GM23338 (cell line): Measurements from ENCODE around the gene KDM6B. TPM values are rescaled to one million over a fixed set of nuclear protein-coding genes. Genes with fewer than 3 reads are reported as not detected.

Experiments
- ATAC-seq: fragments of 200-7000 bp; cut with Tn5 transposase; 3 replicates; pipeline ENCODE4 v1.9.1; 2020
- DNase-seq: peaks from one replicate; pipeline ENCODE4 v3.0.0-alpha.2; 2015; ENCODE audit warnings: low spot score
- H2AFZ ChIP-seq: fragments of 200-600 bp; sonication (generic); 2 replicates; pipeline ENCODE4 v1.8.0; 2016; ENCODE audit warnings: antibody characterized with exemption, mild to moderate bottlenecking, moderate library complexity
- H3F3A ChIP-seq: fragments of 200-600 bp; sonication (generic); replicated peaks from 2 replicates; pipeline ENCODE4 v1.8.0; 2017; ENCODE audit warnings: antibody characterized with exemption, mixed run types, low read depth
- H3K27ac ChIP-seq: fragments of 200-600 bp; sonication (generic); 2 replicates; pipeline ENCODE4 v1.6.1; 2016; ENCODE audit warnings: low read depth
- H3K27me3 ChIP-seq: fragments of 200-600 bp; sonication (generic); 2 replicates; pipeline ENCODE4 v1.8.0; 2016; ENCODE audit warnings: mild to moderate bottlenecking, mixed run types, moderate library complexity; ENCODE audit not compliant: insufficient read depth
- H3K36me3 ChIP-seq: fragments of 200-600 bp; sonication (generic); 2 replicates; pipeline ENCODE4 v1.8.0; 2016; ENCODE audit warnings: mild to moderate bottlenecking; ENCODE audit not compliant: insufficient read depth
- H3K4me1 ChIP-seq: fragments of 200-600 bp; sonication (generic); 2 replicates; pipeline ENCODE4 v1.8.0; 2016; ENCODE audit warnings: mild to moderate bottlenecking, moderate library complexity; ENCODE audit not compliant: insufficient read depth
- H3K4me2 ChIP-seq: fragments of 200-600 bp; sonication (generic); 2 replicates; pipeline ENCODE4 v1.7.1; 2017; ENCODE audit warnings: mixed run types
- H3K4me3 ChIP-seq: fragments of 200-600 bp; sonication (generic); 2 replicates; pipeline ENCODE4 v1.6.1; 2016; ENCODE audit warnings: mixed run types
- H3K79me2 ChIP-seq: fragments of 200-600 bp; sonication (generic); replicated peaks from 2 replicates; pipeline ENCODE4 v1.8.0; 2017; ENCODE audit warnings: mild to moderate bottlenecking; ENCODE audit not compliant: insufficient read depth
- H3K9me2 ChIP-seq: fragments of 200-600 bp; sonication (generic); 2 replicates; pipeline ENCODE4 v1.8.0; 2017; ENCODE audit not compliant: insufficient read depth
- H4K20me1 ChIP-seq: fragments of 200-600 bp; sonication (generic); replicated peaks from 2 replicates; pipeline ENCODE4 v1.8.0; 2017; ENCODE audit warnings: mild to moderate bottlenecking; ENCODE audit not compliant: insufficient read depth
- H3K27ac Mint-ChIP-seq: 2 replicates; pipeline ENCODE4 v1.8.0; 2020; ENCODE audit warnings: inconsistent platforms, mild to moderate bottlenecking, moderate library complexity, mixed read lengths
- H3K27me3 Mint-ChIP-seq: 3 replicates; pipeline ENCODE4 v1.8.0; 2022; ENCODE audit warnings: low read depth, mild to moderate bottlenecking, moderate library complexity, mixed read lengths, inconsistent platforms; ENCODE audit not compliant: insufficient read depth, poor library complexity
- H3K36me3 Mint-ChIP-seq: 3 replicates; pipeline ENCODE4 v1.8.0; 2021; ENCODE audit warnings: low read depth, mild to moderate bottlenecking, inconsistent platforms, moderate library complexity, mixed read lengths
- H3K4me1 Mint-ChIP-seq: 3 replicates; pipeline ENCODE4 v1.8.0; 2020; ENCODE audit warnings: mild to moderate bottlenecking, inconsistent platforms, mixed read lengths
- H3K4me3 Mint-ChIP-seq: 3 replicates; pipeline ENCODE4 v1.8.0; 2021; ENCODE audit warnings: moderate library complexity, mild to moderate bottlenecking, inconsistent platforms, mixed read lengths
- H3K9me3 Mint-ChIP-seq: 3 replicates; pipeline ENCODE4 v1.8.0; 2020; ENCODE audit warnings: moderate library complexity, mild to moderate bottlenecking, inconsistent platforms, mixed read lengths
- CREB1 ChIP-seq: fragments of 250-450 bp; sonication (Bioruptor Pico); IDR thresholded peaks from 2 replicates; pipeline ENCODE4 v1.5.0; 2020; ENCODE audit warnings: low read depth, mild to moderate bottlenecking, moderate library complexity
- EZH2 ChIP-seq: fragments of 200-600 bp; sonication (generic); IDR thresholded peaks from one replicate; pipeline ENCODE4 v1.8.0; 2017; ENCODE audit warnings: antibody characterized with exemption, mild to moderate bottlenecking, low read depth; ENCODE audit not compliant: unreplicated experiment
- EZH2phosphoT487 ChIP-seq: fragments of 200-600 bp; sonication (generic); IDR thresholded peaks from one replicate; pipeline ENCODE4 v1.8.1; 2018; ENCODE audit warnings: antibody characterized with exemption; ENCODE audit not compliant: unreplicated experiment
- JUNB ChIP-seq: IDR thresholded peaks from one replicate; pipeline ENCODE4 v1.6.1; 2016; ENCODE audit warnings: antibody characterized with exemption; ENCODE audit not compliant: unreplicated experiment
- NANOG ChIP-seq: IDR thresholded peaks from 2 replicates; pipeline ENCODE4 v1.6.1; 2016; ENCODE audit warnings: antibody characterized with exemption, borderline replicate concordance
- POLR2AphosphoS5 ChIP-seq: IDR thresholded peaks from 2 replicates; pipeline ENCODE4 v1.6.1; 2016; ENCODE audit warnings: antibody characterized with exemption, low read depth
- STAT1 ChIP-seq: IDR thresholded peaks from one replicate; pipeline ENCODE4 v1.6.1; 2016; ENCODE audit warnings: antibody characterized with exemption; ENCODE audit not compliant: unreplicated experiment
- ZNF114 ChIP-seq: fragments of 250-450 bp; sonication (Bioruptor Pico); IDR thresholded peaks from 2 replicates; pipeline ENCODE4 v1.5.0; 2020; ENCODE audit warnings: mild to moderate bottlenecking, moderate library complexity
- ZNF331 ChIP-seq: fragments of 250-450 bp; sonication (Bioruptor Pico); IDR thresholded peaks from 2 replicates; pipeline ENCODE4 v1.5.0; 2020; ENCODE audit warnings: low read depth, mild to moderate bottlenecking, moderate library complexity
- polyA plus RNA-seq: library from polyadenylated mRNA; unstranded; fragments of >200 nt; fragmentation: Nextera tagmentation; extraction: Ambion mirVana; gene quantifications from 2 replicates; pipeline ENCODE4 v1.2.1, GENCODE V29; 2016
- total RNA-seq: library from RNA; depleted of rRNA; stranded (reverse); fragments of >200 nt; shearing (Covaris generic); gene quantifications from 2 replicates; pipeline ENCODE4 v1.2.3, GENCODE V29; 2014
- TF ChIP-seq, protein P1 (sequence below): IDR thresholded peaks from one replicate; pipeline ENCODE4 v1.6.1; 2018; ENCODE audit warnings: antibody characterized with exemption; ENCODE audit not compliant: unreplicated experiment
- TF ChIP-seq, protein P2 (sequence below), 2 experiments: fragments of 200-600 bp in 1 of 2; sonication (generic) in 1 of 2; conservative IDR thresholded peaks; 2 replicates each; pipeline versions ENCODE4 v1.5.1 to v1.6.1; 2016 to 2017; ENCODE audit warnings: antibody characterized with exemption in 2 of 2, low read depth in 2 of 2, mild to moderate bottlenecking in 2 of 2, moderate library complexity in 1 of 2
- TF ChIP-seq, protein P3 (sequence below): fragments of 250-450 bp; sonication (Bioruptor Pico); IDR thresholded peaks from 2 replicates; pipeline ENCODE4 v1.5.0; 2020; ENCODE audit warnings: mild to moderate bottlenecking, moderate library complexity
- TF ChIP-seq, protein P4 (sequence below): IDR thresholded peaks from 2 replicates; pipeline ENCODE4 v1.6.1; 2016; ENCODE audit warnings: antibody characterized with exemption

Gene KDM6B
- total and polyA plus RNA-seq, 2 experiments from 2014 or later, result 1.1 to 1.4 TPM

DNA sequence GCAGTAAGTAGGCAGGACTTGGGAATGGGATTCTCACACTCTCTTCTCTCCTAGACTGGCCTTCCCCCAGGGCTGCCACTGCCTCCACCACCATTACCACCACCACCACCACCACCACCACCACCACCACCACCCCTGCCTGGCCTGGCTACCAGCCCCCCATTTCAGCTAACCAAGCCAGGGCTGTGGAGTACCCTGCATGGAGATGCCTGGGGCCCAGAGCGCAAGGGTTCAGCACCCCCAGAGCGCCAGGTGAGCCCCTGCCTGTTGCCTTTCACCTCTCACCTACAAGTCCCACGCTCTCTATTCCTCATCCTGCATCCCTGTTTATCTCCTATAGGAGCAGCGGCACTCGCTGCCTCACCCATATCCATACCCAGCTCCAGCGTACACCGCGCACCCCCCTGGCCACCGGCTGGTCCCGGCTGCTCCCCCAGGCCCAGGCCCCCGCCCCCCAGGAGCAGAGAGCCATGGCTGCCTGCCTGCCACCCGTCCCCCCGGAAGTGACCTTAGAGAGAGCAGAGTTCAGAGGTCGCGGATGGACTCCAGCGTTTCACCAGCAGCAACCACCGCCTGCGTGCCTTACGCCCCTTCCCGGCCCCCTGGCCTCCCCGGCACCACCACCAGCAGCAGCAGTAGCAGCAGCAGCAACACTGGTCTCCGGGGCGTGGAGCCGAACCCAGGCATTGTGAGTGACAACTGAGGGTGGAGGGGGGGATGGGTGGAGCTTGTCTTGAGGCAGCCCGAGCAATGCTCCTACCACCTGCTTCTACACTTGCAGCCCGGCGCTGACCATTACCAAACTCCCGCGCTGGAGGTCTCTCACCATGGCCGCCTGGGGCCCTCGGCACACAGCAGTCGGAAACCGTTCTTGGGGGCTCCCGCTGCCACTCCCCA, 13.0 kb downstream of the KDM6B start:
- H3K4me1 Mint-ChIP-seq, result peaks cover 13% of the 10 kb centered on the region; the same call in 2 of the 3 replicates

More for the DNA sequence above, 13.0 kb downstream of the KDM6B start:
- H3F3A ChIP-seq, result 0 out of 2 replicates have a peak, but pooled peaks cover under 1% of the 10 kb centered on the region
- no peaks in the 10 kb centered on the region for H3K79me2 ChIP-seq
- Mint-ChIP-seq H3K36me3 (no peaks in the 10 kb centered on the region; the same call in 2 of the 3 replicates), H3K9me3 (no peaks in the 10 kb centered on the region; the same call in 2 of the 3 replicates), H3K27me3 (peaks cover 45% of the 10 kb centered on the region), H3K4me3 (no peak overlapping the region), H3K27ac (no peak overlapping the region)
- H4K20me1 ChIP-seq, result no peaks in the 10 kb centered on the region; the same call in 1 of the 2 replicates
- peaks cover 82% of the 10 kb centered on the region for H3K27me3 ChIP-seq
- ATAC-seq, result no peak
- peaks cover 7% of the 10 kb centered on the region; the same call in 1 of the 2 replicates for H3K4me1 ChIP-seq
- no peak overlapping the region for H2AFZ ChIP-seq
- TF ChIP-seq CREB1 (CRISPR knock-in tag) (no peak), EZH2 (no peak), ZNF331 (no peak), NANOG (no peak), POLR2AphosphoS5 (no peak), JUNB (no peak), EZH2phosphoT487 (no peak), STAT1 (no peak), ZNF114 (CRISPR knock-in tag) (no peak)
- TF ChIP-seq, protein P1, sequence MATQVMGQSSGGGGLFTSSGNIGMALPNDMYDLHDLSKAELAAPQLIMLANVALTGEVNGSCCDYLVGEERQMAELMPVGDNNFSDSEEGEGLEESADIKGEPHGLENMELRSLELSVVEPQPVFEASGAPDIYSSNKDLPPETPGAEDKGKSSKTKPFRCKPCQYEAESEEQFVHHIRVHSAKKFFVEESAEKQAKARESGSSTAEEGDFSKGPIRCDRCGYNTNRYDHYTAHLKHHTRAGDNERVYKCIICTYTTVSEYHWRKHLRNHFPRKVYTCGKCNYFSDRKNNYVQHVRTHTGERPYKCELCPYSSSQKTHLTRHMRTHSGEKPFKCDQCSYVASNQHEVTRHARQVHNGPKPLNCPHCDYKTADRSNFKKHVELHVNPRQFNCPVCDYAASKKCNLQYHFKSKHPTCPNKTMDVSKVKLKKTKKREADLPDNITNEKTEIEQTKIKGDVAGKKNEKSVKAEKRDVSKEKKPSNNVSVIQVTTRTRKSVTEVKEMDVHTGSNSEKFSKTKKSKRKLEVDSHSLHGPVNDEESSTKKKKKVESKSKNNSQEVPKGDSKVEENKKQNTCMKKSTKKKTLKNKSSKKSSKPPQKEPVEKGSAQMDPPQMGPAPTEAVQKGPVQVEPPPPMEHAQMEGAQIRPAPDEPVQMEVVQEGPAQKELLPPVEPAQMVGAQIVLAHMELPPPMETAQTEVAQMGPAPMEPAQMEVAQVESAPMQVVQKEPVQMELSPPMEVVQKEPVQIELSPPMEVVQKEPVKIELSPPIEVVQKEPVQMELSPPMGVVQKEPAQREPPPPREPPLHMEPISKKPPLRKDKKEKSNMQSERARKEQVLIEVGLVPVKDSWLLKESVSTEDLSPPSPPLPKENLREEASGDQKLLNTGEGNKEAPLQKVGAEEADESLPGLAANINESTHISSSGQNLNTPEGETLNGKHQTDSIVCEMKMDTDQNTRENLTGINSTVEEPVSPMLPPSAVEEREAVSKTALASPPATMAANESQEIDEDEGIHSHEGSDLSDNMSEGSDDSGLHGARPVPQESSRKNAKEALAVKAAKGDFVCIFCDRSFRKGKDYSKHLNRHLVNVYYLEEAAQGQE, result no peak
- TF ChIP-seq, protein P2, sequence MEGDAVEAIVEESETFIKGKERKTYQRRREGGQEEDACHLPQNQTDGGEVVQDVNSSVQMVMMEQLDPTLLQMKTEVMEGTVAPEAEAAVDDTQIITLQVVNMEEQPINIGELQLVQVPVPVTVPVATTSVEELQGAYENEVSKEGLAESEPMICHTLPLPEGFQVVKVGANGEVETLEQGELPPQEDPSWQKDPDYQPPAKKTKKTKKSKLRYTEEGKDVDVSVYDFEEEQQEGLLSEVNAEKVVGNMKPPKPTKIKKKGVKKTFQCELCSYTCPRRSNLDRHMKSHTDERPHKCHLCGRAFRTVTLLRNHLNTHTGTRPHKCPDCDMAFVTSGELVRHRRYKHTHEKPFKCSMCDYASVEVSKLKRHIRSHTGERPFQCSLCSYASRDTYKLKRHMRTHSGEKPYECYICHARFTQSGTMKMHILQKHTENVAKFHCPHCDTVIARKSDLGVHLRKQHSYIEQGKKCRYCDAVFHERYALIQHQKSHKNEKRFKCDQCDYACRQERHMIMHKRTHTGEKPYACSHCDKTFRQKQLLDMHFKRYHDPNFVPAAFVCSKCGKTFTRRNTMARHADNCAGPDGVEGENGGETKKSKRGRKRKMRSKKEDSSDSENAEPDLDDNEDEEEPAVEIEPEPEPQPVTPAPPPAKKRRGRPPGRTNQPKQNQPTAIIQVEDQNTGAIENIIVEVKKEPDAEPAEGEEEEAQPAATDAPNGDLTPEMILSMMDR (conservative IDR thresholded peaks at IDR 0.05; ENCODE audit: low read depth in 2 of 2), result no peak
- TF ChIP-seq, protein P3, sequence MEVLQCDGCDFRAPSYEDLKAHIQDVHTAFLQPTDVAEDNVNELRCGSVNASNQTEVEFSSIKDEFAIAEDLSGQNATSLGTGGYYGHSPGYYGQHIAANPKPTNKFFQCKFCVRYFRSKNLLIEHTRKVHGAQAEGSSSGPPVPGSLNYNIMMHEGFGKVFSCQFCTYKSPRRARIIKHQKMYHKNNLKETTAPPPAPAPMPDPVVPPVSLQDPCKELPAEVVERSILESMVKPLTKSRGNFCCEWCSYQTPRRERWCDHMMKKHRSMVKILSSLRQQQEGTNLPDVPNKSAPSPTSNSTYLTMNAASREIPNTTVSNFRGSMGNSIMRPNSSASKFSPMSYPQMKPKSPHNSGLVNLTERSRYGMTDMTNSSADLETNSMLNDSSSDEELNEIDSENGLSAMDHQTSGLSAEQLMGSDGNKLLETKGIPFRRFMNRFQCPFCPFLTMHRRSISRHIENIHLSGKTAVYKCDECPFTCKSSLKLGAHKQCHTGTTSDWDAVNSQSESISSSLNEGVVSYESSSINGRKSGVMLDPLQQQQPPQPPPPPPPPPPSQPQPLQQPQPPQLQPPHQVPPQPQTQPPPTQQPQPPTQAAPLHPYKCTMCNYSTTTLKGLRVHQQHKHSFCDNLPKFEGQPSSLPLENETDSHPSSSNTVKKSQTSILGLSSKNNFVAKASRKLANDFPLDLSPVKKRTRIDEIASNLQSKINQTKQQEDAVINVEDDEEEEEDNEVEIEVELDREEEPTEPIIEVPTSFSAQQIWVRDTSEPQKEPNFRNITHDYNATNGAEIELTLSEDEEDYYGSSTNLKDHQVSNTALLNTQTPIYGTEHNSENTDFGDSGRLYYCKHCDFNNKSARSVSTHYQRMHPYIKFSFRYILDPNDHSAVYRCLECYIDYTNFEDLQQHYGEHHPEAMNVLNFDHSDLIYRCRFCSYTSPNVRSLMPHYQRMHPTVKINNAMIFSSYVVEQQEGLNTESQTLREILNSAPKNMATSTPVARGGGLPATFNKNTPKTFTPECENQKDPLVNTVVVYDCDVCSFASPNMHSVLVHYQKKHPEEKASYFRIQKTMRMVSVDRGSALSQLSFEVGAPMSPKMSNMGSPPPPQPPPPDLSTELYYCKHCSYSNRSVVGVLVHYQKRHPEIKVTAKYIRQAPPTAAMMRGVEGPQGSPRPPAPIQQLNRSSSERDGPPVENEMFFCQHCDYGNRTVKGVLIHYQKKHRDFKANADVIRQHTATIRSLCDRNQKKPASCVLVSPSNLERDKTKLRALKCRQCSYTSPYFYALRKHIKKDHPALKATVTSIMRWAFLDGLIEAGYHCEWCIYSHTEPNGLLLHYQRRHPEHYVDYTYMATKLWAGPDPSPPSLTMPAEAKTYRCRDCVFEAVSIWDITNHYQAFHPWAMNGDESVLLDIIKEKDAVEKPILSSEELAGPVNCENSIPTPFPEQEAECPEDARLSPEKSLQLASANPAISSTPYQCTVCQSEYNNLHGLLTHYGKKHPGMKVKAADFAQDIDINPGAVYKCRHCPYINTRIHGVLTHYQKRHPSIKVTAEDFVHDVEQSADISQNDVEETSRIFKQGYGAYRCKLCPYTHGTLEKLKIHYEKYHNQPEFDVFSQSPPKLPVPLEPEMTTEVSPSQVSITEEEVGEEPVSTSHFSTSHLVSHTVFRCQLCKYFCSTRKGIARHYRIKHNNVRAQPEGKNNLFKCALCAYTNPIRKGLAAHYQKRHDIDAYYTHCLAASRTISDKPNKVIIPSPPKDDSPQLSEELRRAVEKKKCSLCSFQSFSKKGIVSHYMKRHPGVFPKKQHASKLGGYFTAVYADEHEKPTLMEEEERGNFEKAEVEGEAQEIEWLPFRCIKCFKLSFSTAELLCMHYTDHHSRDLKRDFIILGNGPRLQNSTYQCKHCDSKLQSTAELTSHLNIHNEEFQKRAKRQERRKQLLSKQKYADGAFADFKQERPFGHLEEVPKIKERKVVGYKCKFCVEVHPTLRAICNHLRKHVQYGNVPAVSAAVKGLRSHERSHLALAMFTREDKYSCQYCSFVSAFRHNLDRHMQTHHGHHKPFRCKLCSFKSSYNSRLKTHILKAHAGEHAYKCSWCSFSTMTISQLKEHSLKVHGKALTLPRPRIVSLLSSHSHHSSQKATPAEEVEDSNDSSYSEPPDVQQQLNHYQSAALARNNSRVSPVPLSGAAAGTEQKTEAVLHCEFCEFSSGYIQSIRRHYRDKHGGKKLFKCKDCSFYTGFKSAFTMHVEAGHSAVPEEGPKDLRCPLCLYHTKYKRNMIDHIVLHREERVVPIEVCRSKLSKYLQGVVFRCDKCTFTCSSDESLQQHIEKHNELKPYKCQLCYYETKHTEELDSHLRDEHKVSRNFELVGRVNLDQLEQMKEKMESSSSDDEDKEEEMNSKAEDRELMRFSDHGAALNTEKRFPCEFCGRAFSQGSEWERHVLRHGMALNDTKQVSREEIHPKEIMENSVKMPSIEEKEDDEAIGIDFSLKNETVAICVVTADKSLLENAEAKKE, result no peak
- TF ChIP-seq, protein P4, sequence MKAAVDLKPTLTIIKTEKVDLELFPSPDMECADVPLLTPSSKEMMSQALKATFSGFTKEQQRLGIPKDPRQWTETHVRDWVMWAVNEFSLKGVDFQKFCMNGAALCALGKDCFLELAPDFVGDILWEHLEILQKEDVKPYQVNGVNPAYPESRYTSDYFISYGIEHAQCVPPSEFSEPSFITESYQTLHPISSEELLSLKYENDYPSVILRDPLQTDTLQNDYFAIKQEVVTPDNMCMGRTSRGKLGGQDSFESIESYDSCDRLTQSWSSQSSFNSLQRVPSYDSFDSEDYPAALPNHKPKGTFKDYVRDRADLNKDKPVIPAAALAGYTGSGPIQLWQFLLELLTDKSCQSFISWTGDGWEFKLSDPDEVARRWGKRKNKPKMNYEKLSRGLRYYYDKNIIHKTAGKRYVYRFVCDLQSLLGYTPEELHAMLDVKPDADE, result no peak
- H3K9me2 ChIP-seq, result no peaks in the 10 kb centered on the region
- H3K27ac ChIP-seq, result no peak overlapping the region
- no peak overlapping the region for H3K4me2 ChIP-seq
- H3K4me3 ChIP-seq, result no peak overlapping the region
- no peaks in the 10 kb centered on the region for H3K36me3 ChIP-seq
- DNase-seq, result peak; percentile 51
